Activated CD4-positive, alpha-beta T cell treated with anti-CD3 and anti-CD28 coated beads, Interleukin-2, amount 50 U/mL, for 1 hour (primary cell): Measurements from ENCODE around the gene OXTR.

Experiments
- DNase-seq: peaks from one replicate; pipeline ENCODE4 v3.0.0-alpha.2; 2020

Gene OXTR

GRCh38 chr3:8769088-8769822, at the start of gene OXTR:
OXTR (minus strand) TSS chr3:8769613; CDS start chr3:8768187, 1,426 bp downstream.
- peak; percentile 32 for DNase-seq

- no peak for DNase-seq
Observed at GRCh38 chr3:8817486-8817885, 48.1 kb upstream of the OXTR start.

GRCh38 chr3:8816106-8816505, 46.7 kb upstream of the OXTR start:
- DNase-seq, result no peak

DNA sequence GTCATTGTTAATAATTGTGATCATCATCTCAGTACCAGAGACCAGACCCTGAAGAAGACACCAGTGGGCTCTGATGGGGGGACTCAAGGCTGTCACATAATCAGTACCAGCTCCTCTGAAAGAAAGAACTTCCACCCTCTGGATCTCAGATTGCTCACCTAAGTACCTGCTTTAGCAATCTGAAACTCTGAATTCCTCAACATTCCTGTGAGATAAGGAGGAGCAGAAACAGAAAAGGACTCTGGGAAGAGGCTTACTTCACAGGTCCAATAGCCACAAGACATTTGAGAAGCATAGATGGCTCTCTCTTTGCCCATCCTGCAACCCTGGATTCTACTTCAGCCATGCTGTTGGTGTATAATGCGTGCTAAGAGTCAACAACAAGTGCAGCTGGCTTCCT, 44.0 kb upstream of the OXTR start:
- no peak for DNase-seq

- no peak for DNase-seq
Observed at GRCh38 chr3:8810561-8810960, 41.1 kb upstream of the OXTR start.

DNA sequence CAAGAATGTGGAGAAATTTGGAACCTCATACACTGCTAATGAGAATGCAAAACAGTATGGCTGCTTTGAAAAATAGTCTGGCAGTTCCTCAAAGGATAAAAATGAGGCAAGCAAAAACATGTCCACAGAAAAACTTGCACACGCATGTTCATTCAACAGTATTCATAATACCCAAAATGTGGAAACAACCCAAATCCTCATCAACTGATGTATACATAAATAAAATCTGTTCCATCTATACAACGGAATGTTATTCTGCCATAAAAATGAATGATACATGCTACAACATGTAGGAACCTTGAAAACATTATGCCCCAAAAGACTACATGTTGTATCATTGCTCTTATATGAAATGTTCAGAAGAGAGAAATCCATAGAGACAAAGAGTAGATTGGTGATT, 36.4 kb upstream of the OXTR start:
- no peak for DNase-seq

GRCh38 chr3:8802256-8802655, 32.8 kb upstream of the OXTR start:
- DNase-seq, result no peak

GRCh38 chr3:8800016-8800415, 30.6 kb upstream of the OXTR start:
- no peak for DNase-seq

- no peak for DNase-seq
Observed at GRCh38 chr3:8794247-8794646, 24.8 kb upstream of the OXTR start.

- DNase-seq, result no peak
Observed at GRCh38 chr3:8793242-8793641, 23.8 kb upstream of the OXTR start.

DNA sequence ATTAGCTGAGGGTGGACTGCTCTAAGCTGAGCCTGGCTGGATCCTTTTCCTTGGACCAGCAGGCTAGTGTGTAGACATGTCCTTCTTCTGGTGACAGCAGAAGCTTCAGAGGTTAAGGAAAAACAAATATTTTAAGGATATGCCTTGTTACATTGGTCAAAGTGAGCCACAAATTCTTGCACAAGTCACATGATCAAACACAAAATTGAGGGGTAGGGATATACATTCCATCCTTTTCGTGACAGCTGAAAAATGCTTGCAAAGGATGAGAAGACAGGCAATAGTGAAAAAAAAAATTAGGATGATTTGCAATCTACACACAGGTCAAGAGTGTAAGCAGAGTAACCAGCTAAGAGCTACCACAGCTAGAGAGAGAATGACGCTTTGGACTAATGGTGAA, 21.1 kb upstream of the OXTR start:
- no peak for DNase-seq

GRCh38 chr3:8784676-8785435, 15.4 kb upstream of the OXTR start:
- no peak for DNase-seq

DNA sequence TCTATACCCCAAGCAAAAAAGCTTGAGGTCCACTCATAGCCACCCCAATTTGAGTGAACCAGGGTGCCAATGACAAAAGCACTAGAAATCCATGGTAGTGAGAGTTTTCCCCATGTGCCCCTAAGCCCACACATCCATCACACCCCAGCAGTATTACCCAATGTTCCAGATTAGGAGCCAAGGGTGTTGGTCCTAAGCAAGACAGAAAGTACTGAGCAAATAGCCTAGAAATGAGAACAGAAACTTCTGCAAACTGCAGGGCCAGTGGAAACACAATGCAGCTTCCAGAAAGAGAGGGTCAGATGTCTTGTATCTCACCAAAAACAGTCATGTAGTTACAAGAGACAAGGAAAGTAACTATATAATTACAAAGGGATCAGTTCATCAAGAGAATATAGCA, 10.9 kb upstream of the OXTR start:
- no peak for DNase-seq

- DNase-seq, result no peak
Observed at GRCh38 chr3:8778475-8778874, 9.1 kb upstream of the OXTR start.

- DNase-seq, result no peak
Observed at GRCh38 chr3:8777978-8778267, 8.5 kb upstream of the OXTR start.

- no peak for DNase-seq
Observed at GRCh38 chr3:8777201-8777977, 8.0 kb upstream of the OXTR start.

GRCh38 chr3:8776406-8776805, 7.0 kb upstream of the OXTR start:
- no peak for DNase-seq

DNA sequence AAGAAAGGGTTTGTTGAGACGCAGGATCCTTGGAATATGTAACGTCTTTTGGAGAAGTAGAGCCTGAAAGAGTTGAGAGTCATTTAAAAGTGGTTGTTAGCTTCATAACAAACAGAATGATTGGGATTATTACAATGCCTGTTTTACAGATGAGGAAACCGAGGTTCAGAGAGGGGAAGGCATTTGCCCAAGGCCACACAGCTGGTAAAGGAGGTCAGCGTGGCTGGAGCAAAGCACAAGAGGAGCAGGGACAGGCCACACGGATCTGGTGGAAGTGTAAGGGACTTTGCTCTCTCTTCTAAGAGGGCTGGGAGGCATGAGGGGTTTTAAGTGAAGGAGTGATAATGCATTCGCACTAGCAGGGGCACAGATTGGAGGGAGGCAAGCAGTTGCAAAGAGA, 6.2 kb upstream of the OXTR start:
- no peak for DNase-seq

DNA sequence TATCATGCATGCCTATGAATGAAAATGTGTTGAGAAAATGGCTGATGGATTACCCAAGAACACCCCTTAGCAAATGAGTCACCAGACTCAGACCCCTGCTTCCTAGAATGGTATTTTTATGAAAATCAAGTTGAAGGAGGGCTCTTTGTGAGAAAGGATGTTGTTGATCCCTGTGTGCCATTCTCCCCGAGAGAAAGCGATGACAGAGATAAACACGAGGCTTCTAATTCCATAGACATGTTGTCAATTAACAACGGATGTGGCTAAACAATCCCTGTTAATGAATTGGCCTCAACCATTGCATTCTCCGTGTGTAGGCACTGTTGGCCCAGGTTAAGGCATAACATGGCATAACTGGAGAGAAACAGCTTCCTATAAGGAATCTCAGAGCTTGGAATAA, 5.8 kb upstream of the OXTR start:
- no peak for DNase-seq

GRCh38 chr3:8773941-8774542, 4.6 kb upstream of the OXTR start:
- DNase-seq, result no peak

DNA sequence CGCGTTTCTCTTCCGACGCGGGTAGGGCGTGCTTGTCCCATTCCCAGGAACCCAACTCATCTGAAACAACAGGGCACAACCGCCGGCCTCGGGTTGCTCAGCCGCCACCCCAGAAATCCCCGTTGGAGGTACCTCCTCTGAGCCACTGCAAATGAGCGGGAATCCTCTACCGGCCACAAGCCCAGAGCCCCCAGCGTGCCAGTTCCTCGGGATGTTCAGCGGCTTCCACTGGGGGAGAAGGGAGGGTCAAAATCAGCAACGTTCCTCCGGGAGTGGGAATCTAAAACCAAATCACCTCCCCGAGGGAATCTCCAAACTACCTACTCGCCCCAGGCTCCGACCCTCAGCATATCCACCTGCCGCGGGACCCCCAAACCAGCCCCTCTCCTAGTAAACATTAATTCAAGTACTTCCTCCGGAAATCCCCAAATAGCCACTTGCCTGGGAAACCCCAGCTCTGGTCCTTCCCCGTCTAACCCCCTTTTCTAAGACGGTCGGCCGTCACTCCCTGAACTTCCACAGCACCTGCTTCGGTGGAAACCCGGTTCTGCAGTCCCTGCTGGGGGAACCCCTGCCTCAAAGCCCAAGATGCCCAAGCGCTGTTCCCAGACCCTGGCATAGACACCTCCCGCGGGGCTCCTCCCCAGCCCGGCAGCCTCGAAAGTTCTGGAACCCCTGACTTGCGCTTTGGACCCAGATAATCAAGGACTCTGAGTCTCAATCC, 887 bp downstream of the OXTR start:
- no peak for DNase-seq

- DNase-seq, result no peak
Observed at GRCh38 chr3:8767667-8768363, 1.6 kb downstream of the OXTR start.
